Activated T-helper 1 cell treated with anti-CD3 and anti-CD28 coated beads, Interleukin-12 subunit alpha, Interleukin-12 subunit beta, Interleukin-2, Interleukin-4 antibody, amounts not matched to agents 30 ng/mL and 10 ng/mL and 1 ng/mL, durations not matched to agents 14 hours and 24 hours and 36 hours (primary cell): ENCODE measurements around the gene RFX2. TPM values are rescaled to one million over a fixed set of nuclear protein-coding genes. Genes with fewer than 3 reads are reported as not detected.
A peak's percentile ranks its signal among the peaks of the same experiment; 100 is the strongest.
"Not testable (repeated sequence)": the region's sequence is repeated elsewhere in the genome, so short reads cannot be mapped to it uniquely, and the experiment has no call there.

Experiments
- DNase-seq: peaks from one replicate; pipeline ENCODE4 v3.0.0; 2021; ENCODE audit warnings: low spot score
- H3K27ac Mint-ChIP-seq: one replicate; pipeline ENCODE4 v1.8.0; 2021; ENCODE audit warnings: mild to moderate bottlenecking, mixed read lengths
- H3K27me3 Mint-ChIP-seq: one replicate; pipeline ENCODE4 v1.8.0; 2022; ENCODE audit warnings: mild to moderate bottlenecking, moderate library complexity, mixed read lengths; ENCODE audit not compliant: insufficient read depth
- H3K36me3 Mint-ChIP-seq: one replicate; pipeline ENCODE4 v1.8.0; 2021; ENCODE audit warnings: low read depth, mixed read lengths
- H3K4me1 Mint-ChIP-seq: one replicate; pipeline ENCODE4 v1.8.0; 2021; ENCODE audit warnings: low read depth, mixed read lengths
- H3K4me3 Mint-ChIP-seq: one replicate; pipeline ENCODE4 v1.8.0; 2021; ENCODE audit warnings: mild to moderate bottlenecking, moderate library complexity, mixed read lengths
- H3K9me3 Mint-ChIP-seq: one replicate; pipeline ENCODE4 v1.8.0; 2021; ENCODE audit warnings: mixed read lengths
- intact Hi-C: fragments of 100-400 bp; cut with micrococcal nuclease; formaldehyde crosslinking; loops from one replicate; pipeline ENCODE4 v1.15.1; 2024
- total RNA-seq: library from RNA; stranded (reverse); gene quantifications from 2 replicates; pipeline ENCODE4 v1.2.3, GENCODE V29; 2022

Gene RFX2
- total RNA-seq, 1 donor from 2014 or later: 9.2 TPM

GRCh38 chr19:5989388-5990074 lies 120.8 kb downstream of the RFX2 start:
- peaks cover 1% of the 10 kb centered on the region for H3K36me3 Mint-ChIP-seq
- H3K4me1 Mint-ChIP-seq: peaks cover 26% of the 10 kb centered on the region
- H3K9me3 Mint-ChIP-seq: no peaks in the 10 kb centered on the region
- no peak for DNase-seq
- H3K27me3 Mint-ChIP-seq: no peaks in the 10 kb centered on the region
- intact Hi-C loops: no loop called here
- peak overlapping the region; percentile 35 for H3K27ac Mint-ChIP-seq
- no peak overlapping the region for H3K4me3 Mint-ChIP-seq

- DNase-seq: no peak
- no peak overlapping the region for H3K4me3 Mint-ChIP-seq
- peaks cover 34% of the 10 kb centered on the region for H3K4me1 Mint-ChIP-seq
- peaks cover 1% of the 10 kb centered on the region for H3K36me3 Mint-ChIP-seq
- H3K27me3 Mint-ChIP-seq: no peaks in the 10 kb centered on the region
- H3K27ac Mint-ChIP-seq: no peak overlapping the region
- H3K9me3 Mint-ChIP-seq: no peaks in the 10 kb centered on the region
- intact Hi-C loops: no loop called here
These were observed 121.5 kb downstream of the RFX2 start for GRCh38 chr19:5988517-5989387.

DNA sequence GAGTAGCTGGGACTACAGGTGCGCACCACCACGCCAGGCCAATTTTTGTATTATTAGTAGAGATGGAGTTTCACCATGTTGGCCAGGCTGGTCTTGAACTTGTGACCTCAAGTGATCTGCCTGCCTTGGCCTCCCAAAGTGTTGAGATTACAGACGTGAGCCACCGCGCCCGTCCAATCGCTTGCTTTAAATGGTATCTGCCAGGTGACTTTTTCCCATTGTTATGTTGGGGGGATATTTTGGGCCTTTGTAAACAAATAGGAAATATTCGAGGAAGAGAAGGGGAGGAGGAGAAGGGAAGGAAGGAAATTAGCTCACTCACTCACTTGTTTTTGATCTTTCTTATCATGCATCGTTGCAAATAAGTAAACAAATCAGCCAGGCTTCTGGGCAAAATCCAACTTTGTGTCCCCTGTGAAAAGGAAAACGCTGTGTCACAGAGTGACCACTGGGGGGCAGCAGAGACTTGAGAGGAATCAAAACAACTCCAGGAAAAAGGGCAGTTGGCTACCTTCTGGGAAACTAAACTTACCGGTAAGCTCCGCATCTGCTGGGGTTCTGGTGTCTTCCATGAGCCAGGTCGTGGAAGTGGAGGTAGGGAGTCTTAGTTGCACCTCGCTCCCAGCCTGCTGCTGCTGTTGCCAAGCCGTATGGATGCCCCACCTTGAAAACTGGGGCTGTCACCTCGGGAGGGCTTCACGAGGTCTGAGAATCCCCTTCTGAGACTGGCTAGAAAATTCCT lies 123.1 kb downstream of the RFX2 start:
- H3K27me3 Mint-ChIP-seq: no peaks in the 10 kb centered on the region
- H3K4me3 Mint-ChIP-seq: peak overlapping the region; percentile 75
- peak overlapping the region; percentile 55 for H3K27ac Mint-ChIP-seq
- H3K36me3 Mint-ChIP-seq: peaks cover 1% of the 10 kb centered on the region
- no peaks in the 10 kb centered on the region for H3K9me3 Mint-ChIP-seq
- intact Hi-C loops: loop anchor here (1.0 to 2.0 kb wide), 3 partner anchors 35 to 138 kb away; no protein-coding TSS in a partner anchor
- peaks cover 44% of the 10 kb centered on the region for H3K4me1 Mint-ChIP-seq
- DNase-seq: peak; percentile 57

DNA sequence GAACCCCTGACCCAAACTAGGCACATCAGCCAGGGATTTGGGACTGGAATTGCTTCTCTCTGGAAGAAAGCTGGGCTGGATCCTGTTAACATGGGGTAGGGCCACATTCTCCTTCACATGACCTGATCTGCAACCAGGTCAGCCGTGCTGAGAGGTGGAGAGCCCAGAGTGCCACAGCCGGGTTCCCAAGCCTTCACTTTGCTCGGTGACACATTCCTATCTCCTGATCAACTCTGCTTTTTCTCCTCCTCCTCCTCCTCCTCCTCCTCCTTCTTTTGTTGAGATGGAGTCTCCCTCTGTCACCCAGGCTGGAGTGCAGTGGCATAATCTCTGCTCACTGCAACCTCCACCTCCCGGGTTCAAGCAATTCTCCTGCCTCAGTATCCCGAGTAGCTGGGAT lies 124.5 kb downstream of the RFX2 start:
- intact Hi-C loops: loop anchor here (2.0 kb wide), 1 partner anchor 63 kb away; no protein-coding TSS in a partner anchor
- not testable (repeated sequence) for H3K27me3 Mint-ChIP-seq, H3K9me3 Mint-ChIP-seq, H3K27ac Mint-ChIP-seq, H3K4me3 Mint-ChIP-seq, H3K36me3 Mint-ChIP-seq, DNase-seq
- H3K4me1 Mint-ChIP-seq: peaks cover 44% of the 10 kb centered on the region

- Mint-ChIP-seq H3K27me3 (no peaks in the 10 kb centered on the region), H3K4me3 (no peak overlapping the region), H3K27ac (no peak overlapping the region), H3K36me3 (no peaks in the 10 kb centered on the region), H3K9me3 (no peaks in the 10 kb centered on the region), H3K4me1 (peaks cover 46% of the 10 kb centered on the region)
- no peak for DNase-seq
- intact Hi-C loops: no loop called here
These were observed 125.1 kb downstream of the RFX2 start for GRCh38 chr19:5985098-5985783.

DNA sequence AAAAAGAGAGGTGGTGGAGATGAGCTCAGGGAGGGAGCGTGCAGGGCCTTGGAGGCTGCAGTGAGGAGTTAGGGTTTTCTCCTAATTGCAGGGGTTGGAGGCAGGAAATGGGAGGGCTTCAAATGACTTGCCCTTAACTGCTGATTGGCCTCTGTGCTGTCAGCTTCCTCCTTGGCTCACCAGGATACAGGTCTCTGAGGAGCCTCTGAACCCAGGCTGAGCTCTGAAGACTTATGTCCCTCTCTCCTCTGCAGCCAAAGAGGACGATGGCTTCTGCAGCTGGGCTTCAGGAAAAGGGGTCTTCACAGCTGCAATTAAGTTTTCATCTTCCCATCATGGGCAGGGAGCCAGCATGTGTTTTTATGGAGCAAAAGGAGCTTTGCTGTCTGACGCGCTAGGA lies 125.7 kb downstream of the RFX2 start:
- Mint-ChIP-seq H3K4me1 (peaks cover 52% of the 10 kb centered on the region), H3K4me3 (no peak overlapping the region), H3K27me3 (no peaks in the 10 kb centered on the region), H3K36me3 (no peaks in the 10 kb centered on the region), H3K27ac (no peak overlapping the region), H3K9me3 (no peaks in the 10 kb centered on the region)
- no peak for DNase-seq
- intact Hi-C loops: no loop called here

DNA sequence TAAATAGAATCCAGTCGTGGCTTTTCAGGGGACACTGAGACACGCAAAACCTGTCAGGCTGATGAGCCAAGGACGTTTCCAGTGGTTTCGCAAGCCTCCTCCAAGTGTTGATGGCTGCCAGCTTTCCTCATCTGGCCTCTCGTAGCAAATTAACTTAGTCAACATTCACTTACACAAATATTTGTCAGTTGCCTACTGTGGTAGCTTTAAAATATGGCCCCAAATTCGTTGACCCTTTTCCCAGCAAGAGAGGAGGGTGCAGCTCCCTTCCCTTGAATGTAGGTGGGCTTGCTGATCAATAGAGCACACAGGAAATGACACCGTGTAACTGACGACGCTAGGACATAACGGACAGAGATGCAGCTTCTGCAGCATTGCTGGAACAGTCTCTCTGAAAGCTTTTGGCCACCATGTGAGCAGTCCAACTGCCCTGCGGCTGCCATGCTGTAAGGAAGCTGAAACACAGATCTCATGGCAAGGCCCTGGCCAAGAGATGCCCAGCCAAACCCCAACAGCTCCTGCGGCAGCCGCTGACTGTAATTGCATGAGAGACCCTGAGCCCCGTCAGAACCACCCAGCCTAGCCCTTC lies 126.8 kb downstream of the RFX2 start:
- no peaks in the 10 kb centered on the region for H3K27me3 Mint-ChIP-seq

DNA sequence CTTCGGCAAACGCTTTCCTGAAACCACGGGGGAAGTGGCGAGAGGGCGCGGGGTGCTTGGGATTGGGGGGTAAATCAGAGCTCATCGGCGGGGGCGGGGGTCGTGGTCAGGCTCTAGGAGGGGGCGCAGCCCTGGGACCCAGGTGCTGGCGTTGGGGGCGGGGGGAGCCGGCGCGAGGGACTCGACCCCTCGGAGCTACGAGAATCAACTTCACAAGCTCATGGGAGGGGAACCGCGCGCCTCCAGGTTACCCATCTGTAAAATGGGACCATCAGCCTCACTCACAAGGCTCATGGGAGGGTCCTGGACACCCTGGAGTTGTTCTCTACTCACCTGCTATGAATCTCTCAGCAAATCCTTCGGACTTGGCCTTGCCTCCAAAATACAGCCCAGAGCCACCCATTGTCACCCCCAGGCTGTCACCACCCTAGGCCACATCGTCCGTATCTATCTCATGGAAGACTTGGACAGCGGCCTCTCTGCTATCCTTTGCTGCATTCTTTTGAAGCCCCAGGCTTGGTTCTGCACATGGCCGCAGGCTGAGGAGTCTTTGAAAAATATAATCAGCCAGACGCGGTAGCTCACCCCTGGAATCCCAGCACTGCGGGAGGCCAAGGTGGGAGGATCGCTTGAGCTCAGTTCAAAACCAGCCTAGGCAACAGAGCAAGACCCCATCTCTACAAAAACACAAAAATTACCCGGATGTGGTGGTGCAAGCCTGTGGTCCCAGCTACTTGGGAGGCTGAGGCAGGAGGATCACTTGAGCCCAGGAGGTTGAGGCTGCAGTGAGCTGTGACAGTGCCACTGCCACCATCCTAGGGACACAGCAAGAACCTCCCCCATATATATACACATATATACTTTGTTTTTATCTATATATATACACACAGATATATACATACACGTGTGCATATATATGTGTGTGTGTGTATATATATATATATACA lies 131.4 kb downstream of the RFX2 start:
- H3K27ac Mint-ChIP-seq: peak overlapping the region; percentile 92
- peak overlapping the region; percentile 98 for H3K4me3 Mint-ChIP-seq
- H3K27me3 Mint-ChIP-seq: no peaks in the 10 kb centered on the region
- peaks cover 27% of the 10 kb centered on the region for H3K36me3 Mint-ChIP-seq
- intact Hi-C loops: loop anchor here (1.0 to 5.0 kb wide), 10 partner anchors 11 to 383 kb away; partner anchors contain the start of genes CATSPERD, CLPP, HSD11B1L and LONP1
- no peaks in the 10 kb centered on the region for H3K9me3 Mint-ChIP-seq
- peaks cover 63% of the 10 kb centered on the region for H3K4me1 Mint-ChIP-seq
- no peak for DNase-seq

More for the DNA sequence above, 126.8 kb downstream of the RFX2 start:
- H3K27ac Mint-ChIP-seq: peak overlapping the region; percentile 55
- H3K4me3 Mint-ChIP-seq: no peak overlapping the region
- DNase-seq: no peak
- H3K36me3 Mint-ChIP-seq: peaks cover 2% of the 10 kb centered on the region
- no peaks in the 10 kb centered on the region for H3K9me3 Mint-ChIP-seq
- intact Hi-C loops: no loop called here
- peaks cover 56% of the 10 kb centered on the region for H3K4me1 Mint-ChIP-seq

- no peaks in the 10 kb centered on the region for H3K9me3 Mint-ChIP-seq
- peak within 1 kb of the TSS; percentile 98 for H3K4me3 Mint-ChIP-seq
- intact Hi-C loops: loop anchor here (1.0 to 5.0 kb wide), 10 partner anchors 10 to 384 kb away; partner anchors contain the start of genes CATSPERD, CLPP, HSD11B1L and LONP1
- H3K27ac Mint-ChIP-seq: peak within 1 kb of the TSS; percentile 92
- H3K36me3 Mint-ChIP-seq: peaks cover 27% of the 10 kb centered on the region
- DNase-seq: peak; percentile 100
- peaks cover 54% of the 10 kb centered on the region for H3K4me1 Mint-ChIP-seq
- H3K27me3 Mint-ChIP-seq: no peaks in the 10 kb centered on the region
These were observed 132.3 kb downstream of the RFX2 start, which contains the start of gene RANBP3 for GRCh38 chr19:5977785-5978605. TSS of gene RANBP3 (minus strand) at chr19:5978140. CDS start at chr19:5978082, 58 bp downstream.

GRCh38 chr19:5977222-5977784 lies 133.0 kb downstream of the RFX2 start:
- Mint-ChIP-seq H3K36me3 (peaks cover 28% of the 10 kb centered on the region), H3K4me1 (peaks cover 56% of the 10 kb centered on the region), H3K27ac (peak overlapping the region; percentile 88), H3K4me3 (peak overlapping the region; percentile 98), H3K27me3 (no peaks in the 10 kb centered on the region), H3K9me3 (no peaks in the 10 kb centered on the region)
- no peak for DNase-seq
- intact Hi-C loops: loop anchor here (5.0 kb wide), 1 partner anchor 385 kb away; the partner anchor contains the start of gene CLPP
